Loucy (cell line): Measurements from ENCODE around the gene TMEM248.

Experiments
- EZH2phosphoT487 ChIP-seq: fragments of 200-600 bp; IDR thresholded peaks from 2 replicates; pipeline ENCODE4 v1.6.1; 2018; ENCODE audit warnings: antibody characterized with exemption, mild to moderate bottlenecking, moderate library complexity, borderline replicate concordance
- TF ChIP-seq, protein P1 (sequence below): fragments of 200-600 bp; sonication (generic); conservative IDR thresholded peaks from 2 replicates; pipeline ENCODE4 v1.5.1; 2014; ENCODE audit warnings: mild to moderate bottlenecking, antibody characterized with exemption, low read length

DNA sequence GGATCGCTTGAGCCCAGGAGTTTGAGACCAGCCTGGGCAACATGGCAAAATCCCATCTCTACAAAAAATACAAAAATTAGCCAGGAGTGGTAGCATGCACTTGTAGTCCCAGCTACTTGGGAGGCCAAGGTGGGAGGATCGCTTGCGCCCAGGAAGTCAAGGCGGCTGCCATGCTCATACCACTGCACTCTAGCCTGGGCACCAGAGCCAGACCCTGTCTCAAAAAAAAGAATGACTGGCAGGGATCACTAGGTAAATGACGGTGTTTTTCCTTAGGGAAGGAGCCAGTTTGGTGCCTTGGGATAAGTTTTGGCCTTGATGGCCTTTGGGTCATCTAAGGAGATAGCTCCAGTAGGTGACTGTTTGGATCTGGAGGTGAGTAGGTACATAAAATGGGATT lies 8.9 kb downstream of the TMEM248 start:
- TF ChIP-seq, protein P1, sequence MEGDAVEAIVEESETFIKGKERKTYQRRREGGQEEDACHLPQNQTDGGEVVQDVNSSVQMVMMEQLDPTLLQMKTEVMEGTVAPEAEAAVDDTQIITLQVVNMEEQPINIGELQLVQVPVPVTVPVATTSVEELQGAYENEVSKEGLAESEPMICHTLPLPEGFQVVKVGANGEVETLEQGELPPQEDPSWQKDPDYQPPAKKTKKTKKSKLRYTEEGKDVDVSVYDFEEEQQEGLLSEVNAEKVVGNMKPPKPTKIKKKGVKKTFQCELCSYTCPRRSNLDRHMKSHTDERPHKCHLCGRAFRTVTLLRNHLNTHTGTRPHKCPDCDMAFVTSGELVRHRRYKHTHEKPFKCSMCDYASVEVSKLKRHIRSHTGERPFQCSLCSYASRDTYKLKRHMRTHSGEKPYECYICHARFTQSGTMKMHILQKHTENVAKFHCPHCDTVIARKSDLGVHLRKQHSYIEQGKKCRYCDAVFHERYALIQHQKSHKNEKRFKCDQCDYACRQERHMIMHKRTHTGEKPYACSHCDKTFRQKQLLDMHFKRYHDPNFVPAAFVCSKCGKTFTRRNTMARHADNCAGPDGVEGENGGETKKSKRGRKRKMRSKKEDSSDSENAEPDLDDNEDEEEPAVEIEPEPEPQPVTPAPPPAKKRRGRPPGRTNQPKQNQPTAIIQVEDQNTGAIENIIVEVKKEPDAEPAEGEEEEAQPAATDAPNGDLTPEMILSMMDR = no peak
- TF ChIP-seq EZH2phosphoT487 = no peak
